Liver (tissue), 9 donors: ENCODE measurements around the gene GALNT9. TPM values are rescaled to one million over a fixed set of nuclear protein-coding genes. Genes with fewer than 3 reads are reported as not detected.

ENCODE experiments used
- DNase-seq: peaks from one replicate; pipeline ENCODE4 v3.0.0-alpha.2; 2017; ENCODE audit warnings: low spot score
- H3K27ac ChIP-seq, 2 donors: one replicate each; pipeline ENCODE4 v1.7.0; 2013; ENCODE audit warnings: inconsistent platforms in 2 of 2, low read length in 2 of 2, control low read depth in 1 of 2, low read depth in 1 of 2, mild to moderate bottlenecking in 1 of 2
- H3K27me3 ChIP-seq, 4 donors: one replicate each; pipeline versions ENCODE4 v1.6.1 to v1.7.0; 2013; ENCODE audit warnings: low read length in 3 of 4, inconsistent platforms in 1 of 4, mild to moderate bottlenecking in 1 of 4, moderate library complexity in 1 of 4; ENCODE audit not compliant: control insufficient read depth in 4 of 4, insufficient read depth in 4 of 4
- H3K36me3 ChIP-seq, 4 donors: one replicate each; pipeline versions ENCODE4 v1.6.1 to v1.7.0; 2013; ENCODE audit warnings: low read length in 3 of 4, mild to moderate bottlenecking in 3 of 4, low read depth in 1 of 4, moderate library complexity in 1 of 4; ENCODE audit not compliant: control insufficient read depth in 4 of 4, insufficient read depth in 3 of 4
- H3K4me1 ChIP-seq, 4 donors: one replicate each; pipeline versions ENCODE4 v1.6.1 to v1.7.0; 2013; ENCODE audit warnings: low read length in 3 of 4, mild to moderate bottlenecking in 3 of 4, moderate library complexity in 1 of 4; ENCODE audit not compliant: control insufficient read depth in 4 of 4, insufficient read depth in 4 of 4
- H3K4me3 ChIP-seq, 3 donors: one replicate each; pipeline versions ENCODE4 v1.6.1 to v1.7.0; 2013; ENCODE audit warnings: low read length in 3 of 3, control low read depth in 1 of 3, low read depth in 1 of 3, mild to moderate bottlenecking in 1 of 3
- H3K9ac ChIP-seq, 2 donors: one replicate each; pipeline ENCODE4 v1.7.0; 2013; ENCODE audit warnings: low read length in 2 of 2, mild to moderate bottlenecking in 2 of 2, moderate library complexity in 2 of 2, control low read depth in 1 of 2, low read depth in 1 of 2
- H3K9me3 ChIP-seq, 4 donors: one replicate each; pipeline versions ENCODE4 v1.6.1 to v1.7.0; 2013; ENCODE audit warnings: low read length in 3 of 4; ENCODE audit not compliant: control insufficient read depth in 4 of 4
- ATF3 ChIP-seq: IDR thresholded peaks from 2 replicates; pipeline ENCODE4 v1.6.1; 2016; ENCODE audit warnings: antibody characterized with exemption
- EGR1 ChIP-seq, 2 donors: IDR thresholded peaks; 2 replicates each; pipeline ENCODE4 v1.6.1; 2016 to 2018; ENCODE audit warnings: antibody characterized with exemption in 2 of 2, low read depth in 2 of 2
- FOXA1 ChIP-seq: IDR thresholded peaks from 2 replicates; pipeline ENCODE4 v1.6.1; 2016; ENCODE audit warnings: antibody characterized with exemption
- FOXA2 ChIP-seq: IDR thresholded peaks from 2 replicates; pipeline ENCODE4 v1.6.1; 2016; ENCODE audit warnings: antibody characterized with exemption
- GABPA ChIP-seq, 2 donors: IDR thresholded peaks in 1 of 2; conservative IDR thresholded peaks in 1 of 2; 2 replicates each; pipeline ENCODE4 v1.6.1; 2016; ENCODE audit warnings: antibody characterized with exemption in 2 of 2, mild to moderate bottlenecking in 1 of 2, moderate library complexity in 1 of 2
- HNF4A ChIP-seq, 2 donors: conservative IDR thresholded peaks; 2 replicates each; pipeline ENCODE4 v1.6.1; 2016; ENCODE audit warnings: antibody characterized with exemption in 2 of 2, mild to moderate bottlenecking in 2 of 2
- HNF4G ChIP-seq: IDR thresholded peaks from 2 replicates; pipeline ENCODE4 v1.6.1; 2016; ENCODE audit warnings: antibody characterized with exemption
- NR2F2 ChIP-seq: IDR thresholded peaks from 2 replicates; pipeline ENCODE4 v1.6.1; 2016; ENCODE audit warnings: antibody characterized with exemption
- REST ChIP-seq: IDR thresholded peaks from 2 replicates; pipeline ENCODE4 v1.6.1; 2016; ENCODE audit warnings: antibody characterized with exemption, mild to moderate bottlenecking
- SP1 ChIP-seq: IDR thresholded peaks from 2 replicates; pipeline ENCODE4 v1.6.1; 2018; ENCODE audit warnings: antibody characterized with exemption, mild to moderate bottlenecking
- TAF1 ChIP-seq: conservative IDR thresholded peaks from 2 replicates; pipeline ENCODE4 v1.6.1; 2016; ENCODE audit warnings: antibody characterized with exemption, mild to moderate bottlenecking
- YY1 ChIP-seq: IDR thresholded peaks from 2 replicates; pipeline ENCODE4 v1.6.1; 2016; ENCODE audit warnings: antibody characterized with exemption, mild to moderate bottlenecking
- WGBS: extraction: QIAGEN DNeasy Blood & Tissue Kit; methylation state at CpG from one replicate; pipeline ENCODE4 v1.1.7; 2013; 5-methylcytosine and 5-hydroxymethylcytosine counted together
- polyA plus RNA-seq, 2 donors: library from polyadenylated mRNA; stranded (reverse) in 1 of 2; unstranded in 1 of 2; fragments of 200-250 nt in 1 of 2; fragments of >200 nt in 1 of 2; fragmentation: Nextera tagmentation in 1 of 2; extraction: Ambion mirVana in 1 of 2; gene quantifications; one replicate each; pipeline versions ENCODE4 v1.2.1 to v1.2.3, GENCODE V29; 2013 to 2015
- total RNA-seq, 2 donors: library from RNA; depleted of rRNA; stranded (reverse); fragments of >200 nt; gene quantifications; one replicate each; pipeline ENCODE4 v1.2.3, GENCODE V29; 2014
- TF ChIP-seq, protein P1 (sequence below): fragments of 150-350 bp; IDR thresholded peaks from 2 replicates; pipeline ENCODE4 v1.5.1; 2017; ENCODE audit warnings: improper control_type of control experiment, low read depth, low read length; ENCODE audit not compliant: missing input control
- TF ChIP-seq, protein P2 (sequence below): IDR thresholded peaks from 2 replicates; pipeline ENCODE4 v1.6.1; 2016; ENCODE audit warnings: antibody characterized with exemption
- donor health status: healthy.
- donor health status: healthy.
- donor health status: healthy.
- donor health status: healthy.
- donor health status: healthy.

The GALNT9 gene
- total and polyA plus RNA-seq, 4 donors: 0.05 to 0.25 (median 0.09) TPM; not detected in 1

- TF ChIP-seq TAF1 (no peak), ATF3 (no peak), YY1 (no peak)
- TF ChIP-seq, protein P1, sequence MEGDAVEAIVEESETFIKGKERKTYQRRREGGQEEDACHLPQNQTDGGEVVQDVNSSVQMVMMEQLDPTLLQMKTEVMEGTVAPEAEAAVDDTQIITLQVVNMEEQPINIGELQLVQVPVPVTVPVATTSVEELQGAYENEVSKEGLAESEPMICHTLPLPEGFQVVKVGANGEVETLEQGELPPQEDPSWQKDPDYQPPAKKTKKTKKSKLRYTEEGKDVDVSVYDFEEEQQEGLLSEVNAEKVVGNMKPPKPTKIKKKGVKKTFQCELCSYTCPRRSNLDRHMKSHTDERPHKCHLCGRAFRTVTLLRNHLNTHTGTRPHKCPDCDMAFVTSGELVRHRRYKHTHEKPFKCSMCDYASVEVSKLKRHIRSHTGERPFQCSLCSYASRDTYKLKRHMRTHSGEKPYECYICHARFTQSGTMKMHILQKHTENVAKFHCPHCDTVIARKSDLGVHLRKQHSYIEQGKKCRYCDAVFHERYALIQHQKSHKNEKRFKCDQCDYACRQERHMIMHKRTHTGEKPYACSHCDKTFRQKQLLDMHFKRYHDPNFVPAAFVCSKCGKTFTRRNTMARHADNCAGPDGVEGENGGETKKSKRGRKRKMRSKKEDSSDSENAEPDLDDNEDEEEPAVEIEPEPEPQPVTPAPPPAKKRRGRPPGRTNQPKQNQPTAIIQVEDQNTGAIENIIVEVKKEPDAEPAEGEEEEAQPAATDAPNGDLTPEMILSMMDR: no peak
- H3K9ac ChIP-seq: no peak overlapping the region
- no peaks in the 10 kb centered on the region for H3K4me1 ChIP-seq
- WGBS: 93% methylated on average over 35 of the region's 35 CpGs
- no peak overlapping the region for H3K27ac ChIP-seq
- no peaks in the 10 kb centered on the region for H3K36me3 ChIP-seq
- no peak overlapping the region for H3K4me3 ChIP-seq
- no peaks in the 10 kb centered on the region for H3K9me3 ChIP-seq
- DNase-seq: no peak
- no peaks in the 10 kb centered on the region for H3K27me3 ChIP-seq
Measured at GRCh38 chr12:132247718-132248452, 81.5 kb downstream of the GALNT9 start.

- Histone ChIP-seq H3K27me3 (no peaks in the 10 kb centered on the region), H3K27ac (no peak overlapping the region), H3K9ac (no peak overlapping the region), H3K4me3 (no peak overlapping the region), H3K36me3 (no peaks in the 10 kb centered on the region), H3K4me1 (no peaks in the 10 kb centered on the region), H3K9me3 (no peaks in the 10 kb centered on the region)
- 86% methylated on average over 27 of the region's 27 CpGs for WGBS
- DNase-seq: no peak
- no peak for TF ChIP-seq ATF3
Measured at GRCh38 chr12:132246997-132247717, 82.2 kb downstream of the GALNT9 start.

DNA sequence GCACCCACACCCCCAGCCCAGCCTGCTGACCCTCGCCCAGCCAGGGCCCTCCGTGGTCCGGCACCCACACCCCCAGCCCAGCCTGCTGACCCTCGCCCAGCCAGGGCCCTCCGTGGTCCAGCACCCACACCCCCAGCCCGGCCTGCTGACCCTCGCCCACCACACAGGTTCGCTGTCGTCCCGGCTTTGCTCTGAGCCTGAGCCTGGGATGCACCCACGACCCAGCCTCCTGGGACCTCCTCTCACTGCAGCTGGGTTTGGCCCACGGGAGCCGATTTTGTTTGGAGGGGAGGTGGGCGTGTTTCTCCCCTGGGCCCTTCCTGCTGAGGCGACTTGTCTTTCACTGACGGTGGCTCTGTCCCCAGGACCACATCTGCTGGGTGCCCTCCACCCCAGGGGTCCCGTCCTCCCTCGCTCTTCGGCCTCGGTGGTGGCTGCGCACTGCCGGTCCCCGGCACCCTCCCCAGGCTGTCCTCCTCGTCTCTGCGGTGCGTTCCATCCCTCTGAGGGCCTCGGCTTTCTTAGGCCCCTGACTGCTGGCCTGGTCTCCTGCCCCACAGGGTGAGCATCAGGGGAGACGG lies 83.8 kb downstream of the GALNT9 start:
- TF ChIP-seq NR2F2 (no peak), REST (no peak), SP1 (no peak), FOXA2 (no peak), HNF4A (conservative IDR thresholded peaks at IDR 0.05) (no peak), GABPA (IDR thresholded peaks at IDR 0.05 in 1 of 2, conservative IDR thresholded peaks at IDR 0.05 in 1 of 2) (no peak), YY1 (no peak), HNF4G (no peak), EGR1 (IDR thresholded peaks at IDR 0.05; ENCODE audit: low read depth in 2 of 2) (no peak), FOXA1 (no peak)
- TF ChIP-seq, protein P2, sequence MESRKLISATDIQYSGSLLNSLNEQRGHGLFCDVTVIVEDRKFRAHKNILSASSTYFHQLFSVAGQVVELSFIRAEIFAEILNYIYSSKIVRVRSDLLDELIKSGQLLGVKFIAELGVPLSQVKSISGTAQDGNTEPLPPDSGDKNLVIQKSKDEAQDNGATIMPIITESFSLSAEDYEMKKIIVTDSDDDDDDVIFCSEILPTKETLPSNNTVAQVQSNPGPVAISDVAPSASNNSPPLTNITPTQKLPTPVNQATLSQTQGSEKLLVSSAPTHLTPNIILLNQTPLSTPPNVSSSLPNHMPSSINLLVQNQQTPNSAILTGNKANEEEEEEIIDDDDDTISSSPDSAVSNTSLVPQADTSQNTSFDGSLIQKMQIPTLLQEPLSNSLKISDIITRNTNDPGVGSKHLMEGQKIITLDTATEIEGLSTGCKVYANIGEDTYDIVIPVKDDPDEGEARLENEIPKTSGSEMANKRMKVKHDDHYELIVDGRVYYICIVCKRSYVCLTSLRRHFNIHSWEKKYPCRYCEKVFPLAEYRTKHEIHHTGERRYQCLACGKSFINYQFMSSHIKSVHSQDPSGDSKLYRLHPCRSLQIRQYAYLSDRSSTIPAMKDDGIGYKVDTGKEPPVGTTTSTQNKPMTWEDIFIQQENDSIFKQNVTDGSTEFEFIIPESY: no peak
- TF ChIP-seq, protein P1: no peak
- Histone ChIP-seq H3K27ac (no peak overlapping the region), H3K9me3 (no peaks in the 10 kb centered on the region), H3K9ac (no peak overlapping the region), H3K36me3 (no peaks in the 10 kb centered on the region), H3K27me3 (no peaks in the 10 kb centered on the region), H3K4me1 (no peaks in the 10 kb centered on the region), H3K4me3 (no peak overlapping the region)
- WGBS: 84% methylated on average over 28 of the region's 28 CpGs
- DNase-seq: no peak
